HG03469 (cell line): ENCODE data around the gene KIF16B.

Experiments used
- ATAC-seq: cut with Tn5 transposase; IDR thresholded peaks from one replicate; pipeline ENCODE4 v1.9.1; 2021; ENCODE audit warnings: mild to moderate bottlenecking, moderate library complexity, moderate number of reproducible peaks; ENCODE audit not compliant: unreplicated experiment

Gene KIF16B

DNA sequence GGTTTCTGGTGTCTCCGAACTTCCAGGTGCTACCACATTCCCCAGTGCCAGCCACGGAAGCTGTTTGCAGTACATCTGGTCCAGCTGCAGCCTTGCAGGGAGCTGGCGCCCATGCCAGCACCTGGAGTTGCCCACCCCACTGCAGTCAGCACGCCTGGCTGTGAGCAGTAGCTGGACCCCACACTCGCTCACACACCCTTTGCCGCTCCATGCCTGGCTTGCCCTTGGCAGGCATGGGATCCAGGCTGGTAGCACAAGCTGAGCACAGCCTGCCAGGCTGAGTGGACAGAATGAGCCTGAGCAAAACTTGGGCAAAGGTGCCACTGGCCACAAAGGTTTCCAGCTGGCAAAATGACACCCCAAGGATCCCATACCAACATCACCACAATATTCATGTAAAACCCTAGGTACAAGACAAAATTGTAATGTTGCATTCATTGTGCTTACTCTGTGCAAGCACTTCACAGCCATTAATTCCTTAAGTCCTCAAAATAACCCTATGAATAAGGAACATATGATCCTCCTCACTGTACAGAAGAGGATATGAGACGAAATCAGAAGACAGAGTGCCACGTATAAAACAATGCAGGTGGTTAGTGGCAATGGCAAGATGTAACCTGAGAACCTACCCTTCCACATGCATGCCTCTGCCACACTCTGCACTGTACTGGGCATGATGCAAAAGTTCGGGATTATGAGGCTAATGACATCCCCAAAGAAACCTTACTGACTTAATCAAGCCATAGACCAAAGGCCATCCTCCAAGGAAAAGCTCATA lies 18.3 kb downstream of the KIF16B start:
- ATAC-seq = no peak

- ATAC-seq = no peak
These were observed 19.6 kb downstream of the KIF16B start for GRCh38 chr20:16553684-16554083.

- no peak for ATAC-seq
These were observed 20.1 kb downstream of the KIF16B start for GRCh38 chr20:16553101-16553500.

GRCh38 chr20:16552015-16552414 lies 21.2 kb downstream of the KIF16B start:
- ATAC-seq = no peak

DNA sequence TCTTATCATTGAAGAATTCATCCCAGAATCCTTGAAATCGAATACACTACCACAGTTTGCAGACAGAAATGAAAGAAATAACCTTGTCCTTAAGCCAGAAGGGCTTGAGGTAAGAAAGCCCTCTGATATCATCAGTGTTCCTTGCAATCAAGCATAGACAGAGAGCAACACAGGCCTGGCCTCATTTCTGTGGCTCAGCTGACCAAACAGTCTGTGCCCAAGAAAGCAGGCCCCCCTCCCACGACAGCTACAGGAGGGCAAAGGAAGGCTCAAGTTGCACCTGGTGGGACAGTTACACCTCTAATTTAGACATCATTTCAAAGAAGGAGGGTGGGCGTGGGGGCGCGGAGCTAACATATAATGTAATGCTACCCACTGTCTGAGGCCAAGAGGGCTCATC lies 21.6 kb downstream of the KIF16B start:
- no peak for ATAC-seq

DNA sequence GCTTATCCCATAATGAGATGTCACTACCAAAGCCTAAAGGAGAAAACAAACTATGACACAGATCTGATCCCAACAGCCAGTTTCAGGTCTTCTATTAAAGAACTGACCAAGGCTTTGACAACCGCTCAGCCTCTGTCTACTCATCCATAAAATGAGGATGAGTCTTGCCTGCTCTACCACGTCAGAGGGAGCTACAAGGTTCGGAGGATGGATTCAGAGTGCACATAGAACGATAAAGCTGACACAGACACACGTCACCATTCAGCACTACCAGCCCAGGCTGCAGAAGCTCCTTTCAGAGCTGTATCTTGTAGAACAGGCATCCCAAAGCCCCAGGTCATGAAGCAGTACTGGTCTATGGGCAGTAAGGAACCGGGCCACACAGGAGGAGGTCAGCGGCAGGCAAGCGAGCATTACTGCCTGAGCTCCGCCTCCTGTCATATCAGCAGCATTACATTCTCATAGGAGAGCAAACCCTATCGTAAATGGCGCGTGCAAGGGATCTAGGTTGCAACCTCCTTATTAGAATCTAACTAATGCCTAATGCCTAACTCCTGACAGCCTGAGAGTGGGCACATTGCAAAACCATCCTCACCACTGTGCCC lies 25.1 kb downstream of the KIF16B start:
- ATAC-seq = no peak

DNA sequence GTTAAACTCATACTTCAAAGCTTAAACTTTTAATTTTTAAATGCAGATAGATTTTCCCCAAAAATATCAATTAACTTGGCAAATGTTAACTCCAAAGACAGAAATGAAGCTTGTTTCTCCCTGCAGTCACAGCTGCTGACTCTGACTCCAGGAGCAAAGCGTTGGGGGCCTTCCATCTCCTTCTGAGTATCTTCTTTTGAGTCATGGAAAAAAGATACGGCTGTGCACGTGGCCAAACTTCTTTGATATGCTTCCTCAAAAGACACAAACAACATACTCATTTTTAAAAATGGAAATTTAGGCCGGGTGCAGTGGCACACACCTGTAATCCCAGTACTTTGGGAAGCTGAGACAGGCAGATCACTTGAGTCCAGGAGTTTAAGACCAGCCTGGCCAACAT lies 28.3 kb downstream of the KIF16B start:
- no peak for ATAC-seq

GRCh38 chr20:16542477-16542876 lies 30.8 kb downstream of the KIF16B start:
- no peak for ATAC-seq

GRCh38 chr20:16541878-16542277 lies 31.4 kb downstream of the KIF16B start:
- no peak for ATAC-seq

DNA sequence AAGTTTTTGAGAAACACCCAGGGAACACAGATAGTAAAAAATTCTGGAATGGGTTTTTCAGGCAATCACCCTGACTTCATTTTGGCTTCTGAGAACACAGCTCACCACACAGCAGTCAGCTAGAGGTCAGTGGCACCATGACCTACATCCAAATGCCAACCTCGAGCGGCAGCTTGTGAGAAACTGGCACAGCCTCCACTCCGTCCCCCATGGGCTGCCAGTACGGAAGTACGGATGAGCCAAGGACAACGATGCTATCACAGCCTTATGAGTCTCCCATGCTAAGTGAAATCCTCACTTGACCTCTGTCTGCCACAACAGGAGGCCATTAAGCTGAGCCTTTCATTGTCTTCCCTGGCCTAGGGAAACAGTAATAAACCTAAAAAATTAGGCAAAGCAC lies 32.0 kb downstream of the KIF16B start:
- no peak for ATAC-seq

DNA sequence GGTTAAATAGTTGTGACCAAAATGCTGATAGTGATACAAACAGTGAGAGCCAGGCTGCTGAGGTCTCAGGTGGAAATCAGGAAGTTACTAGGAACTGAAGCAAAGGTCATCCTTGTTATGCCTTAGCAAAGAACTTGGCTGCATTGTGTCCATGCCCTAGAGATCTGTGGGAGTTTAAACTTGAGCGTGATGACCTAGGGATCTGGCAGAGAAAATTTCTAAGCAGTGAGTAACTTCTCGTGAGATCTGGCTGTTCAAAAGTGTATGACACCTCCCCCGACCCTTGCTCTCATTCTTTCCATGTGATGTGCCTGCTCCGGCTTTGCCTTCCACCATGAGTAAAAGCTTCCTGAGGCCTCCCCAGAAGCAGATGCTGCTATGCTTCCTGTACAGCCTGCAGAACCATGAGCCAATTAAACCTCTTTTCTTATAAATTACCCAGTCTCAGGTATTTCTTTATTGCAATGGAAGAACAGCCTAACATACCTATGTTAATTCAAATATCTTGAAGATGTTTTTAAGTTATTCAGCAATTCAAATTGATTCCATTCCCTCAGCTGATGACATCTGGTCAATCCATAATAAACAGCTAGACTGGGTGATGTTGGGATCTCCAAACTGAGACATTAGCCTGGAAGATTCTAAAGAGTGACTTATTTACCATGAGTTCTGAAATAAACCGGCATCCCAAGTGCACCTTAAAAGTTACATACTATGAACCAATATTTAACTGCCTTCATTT lies 33.8 kb downstream of the KIF16B start:
- ATAC-seq = no peak

- no peak for ATAC-seq
These were observed 34.5 kb downstream of the KIF16B start for GRCh38 chr20:16538779-16539178.

- no peak for ATAC-seq
These were observed 35.3 kb downstream of the KIF16B start for GRCh38 chr20:16537918-16538317.

DNA sequence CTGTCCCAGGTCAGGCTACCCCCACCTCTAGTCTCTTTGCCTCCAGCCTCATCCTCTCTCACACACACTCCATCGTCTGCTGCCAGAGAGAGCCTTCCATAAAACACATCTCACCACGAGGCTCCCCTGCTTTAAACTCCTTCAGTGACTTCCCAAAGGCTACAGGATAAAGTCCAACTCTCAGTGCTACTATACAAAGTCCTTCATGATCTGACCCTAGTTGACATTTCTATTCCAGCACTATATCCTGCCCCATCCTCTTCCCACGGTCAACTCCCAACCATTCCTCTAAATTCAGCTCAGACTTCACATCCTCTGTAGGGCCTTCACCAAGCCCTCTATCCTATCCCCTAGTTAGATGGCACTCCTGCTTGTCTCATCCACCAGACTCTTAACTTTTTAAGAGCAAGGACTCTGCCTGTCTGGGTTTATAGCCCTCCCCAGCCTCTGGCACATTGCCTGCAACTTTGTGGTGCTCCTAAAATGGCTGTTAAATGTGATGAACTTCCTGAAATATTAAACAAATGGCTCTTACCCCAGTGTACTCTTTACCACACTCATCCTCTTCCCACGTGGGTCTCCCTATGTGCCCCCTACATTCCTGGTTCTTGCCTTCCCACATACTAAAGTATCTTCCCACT lies 36.1 kb downstream of the KIF16B start:
- no peak for ATAC-seq

DNA sequence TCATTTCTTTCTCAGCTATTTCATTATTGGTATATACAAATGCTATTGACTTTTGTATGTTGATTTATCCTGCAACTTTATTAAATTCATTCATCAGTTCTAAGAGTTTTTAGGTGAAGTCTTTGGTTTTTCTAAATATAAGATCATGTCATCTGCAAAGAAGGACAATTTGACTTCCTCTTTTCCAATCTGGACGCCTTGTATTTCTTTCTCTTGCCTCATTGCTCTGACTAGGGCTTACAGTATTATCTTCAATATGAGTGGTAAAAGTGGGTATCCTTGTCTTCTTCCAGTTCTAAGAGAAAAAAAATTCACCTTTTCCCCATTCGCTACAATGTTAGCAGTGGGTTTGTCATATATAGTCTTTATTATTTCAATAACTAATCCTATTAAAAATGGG lies 38.0 kb downstream of the KIF16B start:
- ATAC-seq = no peak

DNA sequence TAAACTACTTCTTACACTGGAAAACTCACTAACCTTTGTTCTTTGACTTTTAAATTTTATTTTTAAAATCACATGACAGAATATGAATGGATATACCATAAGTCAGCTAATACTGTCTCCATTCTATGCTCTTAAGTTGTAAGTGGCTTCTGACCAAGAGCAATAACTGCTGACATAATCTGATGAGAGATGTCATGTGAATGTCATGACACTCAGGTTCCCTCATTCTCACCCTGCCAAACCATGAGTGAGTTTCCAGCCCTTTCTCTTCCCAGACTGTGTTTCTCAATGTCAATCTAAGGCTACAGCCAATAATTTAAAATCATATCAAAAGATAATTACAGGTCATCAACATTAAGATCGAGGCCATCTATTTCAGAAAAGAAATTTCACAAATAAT lies 39.7 kb downstream of the KIF16B start:
- ATAC-seq = no peak

GRCh38 chr20:16531485-16531884 lies 41.8 kb downstream of the KIF16B start:
- no peak for ATAC-seq

DNA sequence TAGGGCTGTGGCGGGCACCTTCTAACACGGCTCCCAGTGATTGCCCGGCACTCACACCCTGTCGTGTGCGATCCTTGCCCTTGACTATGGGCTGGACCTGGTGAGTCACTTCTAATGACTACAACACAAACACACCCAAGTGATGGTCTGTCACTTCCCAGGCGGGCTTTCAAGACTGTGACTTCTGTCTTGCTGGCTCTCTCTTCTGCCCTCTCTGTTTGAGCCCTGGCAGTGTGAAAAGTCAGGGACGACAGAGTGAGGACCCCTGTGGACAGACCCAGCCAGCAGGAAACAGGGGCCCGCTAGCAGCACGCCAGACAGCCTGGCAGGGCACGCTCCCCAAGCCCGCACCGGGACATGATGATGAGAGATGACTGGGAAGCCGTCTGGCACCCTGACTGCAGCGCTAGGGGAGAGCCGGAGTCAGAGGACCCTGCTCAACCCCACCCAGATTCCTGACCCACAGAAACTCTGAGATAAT lies 43.0 kb downstream of the KIF16B start:
- no peak for ATAC-seq

- ATAC-seq = no peak
These were observed 45.2 kb downstream of the KIF16B start for GRCh38 chr20:16528078-16528477.

GRCh38 chr20:16527438-16527837 lies 45.8 kb downstream of the KIF16B start:
- ATAC-seq = no peak
